Daoy (cell line): ENCODE data around the gene LIMD2. TPM values are rescaled to one million over a fixed set of nuclear protein-coding genes. Genes with fewer than 3 reads are reported as not detected.

Source experiments
- DNase-seq: peaks from one replicate; pipeline ENCODE4 v3.0.0-alpha.2; 2015; ENCODE audit warnings: low read depth
- total RNA-seq: library from RNA; depleted of rRNA; stranded (reverse); fragments of >200 nt; shearing (Covaris generic); gene quantifications from 2 replicates; pipeline ENCODE4 v1.2.3, GENCODE V29; 2014

LIMD2 gene
- total RNA-seq, 1 experiment from 2014 or later, result 32.3 TPM

DNA sequence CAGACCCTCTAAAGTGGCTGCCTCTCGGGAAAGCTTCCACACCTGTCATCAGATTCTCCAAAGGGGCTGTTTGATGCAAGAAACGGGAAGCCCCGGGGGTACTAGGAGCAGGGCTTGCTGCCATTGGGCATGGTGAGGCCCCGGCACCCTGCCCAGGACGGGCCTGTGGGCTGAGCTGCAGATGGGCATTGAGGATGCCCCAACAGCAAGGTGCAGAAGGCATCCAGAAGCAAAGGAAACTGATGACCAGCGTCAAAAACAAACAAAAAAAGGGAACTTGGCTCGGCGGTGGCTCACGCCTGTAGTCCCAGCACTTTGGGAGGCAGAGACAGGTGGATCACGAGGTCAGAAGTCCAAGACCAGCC is 1.5 kb upstream of the LIMD2 start:
- DNase-seq, result no peak

- no peak for DNase-seq
These were observed 867 bp upstream of the LIMD2 start for GRCh38 chr17:63700528-63701455.

GRCh38 chr17:63698886-63699637 is 863 bp downstream of the LIMD2 start:
- peak; percentile 82 for DNase-seq

DNA sequence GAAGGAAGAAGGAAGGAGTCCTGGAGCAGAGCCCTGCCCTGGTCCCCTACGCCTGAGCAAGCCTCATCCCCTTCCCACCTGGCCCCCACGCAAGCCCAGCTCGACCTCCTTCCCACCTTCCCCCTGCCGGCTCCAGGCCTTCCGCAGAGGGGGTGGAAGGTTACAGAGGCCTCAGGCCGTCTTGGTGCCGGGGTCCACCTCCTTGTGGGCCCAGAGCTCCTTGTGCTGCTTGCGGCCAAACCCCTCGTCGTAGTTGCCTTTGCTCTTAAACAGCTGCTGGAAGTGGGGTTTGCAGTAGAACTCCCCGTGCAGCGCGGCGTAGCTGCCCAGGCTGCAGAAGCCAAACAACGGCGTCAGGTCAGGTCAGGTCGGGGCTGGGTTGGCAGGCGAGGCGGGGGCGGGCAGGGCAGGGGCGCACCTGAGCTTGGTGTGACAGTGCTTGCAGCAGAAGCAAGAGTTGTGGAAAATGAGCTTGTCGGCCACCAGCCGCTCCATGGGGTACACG is 1.5 kb downstream of the LIMD2 start:
- no peak for DNase-seq

DNA sequence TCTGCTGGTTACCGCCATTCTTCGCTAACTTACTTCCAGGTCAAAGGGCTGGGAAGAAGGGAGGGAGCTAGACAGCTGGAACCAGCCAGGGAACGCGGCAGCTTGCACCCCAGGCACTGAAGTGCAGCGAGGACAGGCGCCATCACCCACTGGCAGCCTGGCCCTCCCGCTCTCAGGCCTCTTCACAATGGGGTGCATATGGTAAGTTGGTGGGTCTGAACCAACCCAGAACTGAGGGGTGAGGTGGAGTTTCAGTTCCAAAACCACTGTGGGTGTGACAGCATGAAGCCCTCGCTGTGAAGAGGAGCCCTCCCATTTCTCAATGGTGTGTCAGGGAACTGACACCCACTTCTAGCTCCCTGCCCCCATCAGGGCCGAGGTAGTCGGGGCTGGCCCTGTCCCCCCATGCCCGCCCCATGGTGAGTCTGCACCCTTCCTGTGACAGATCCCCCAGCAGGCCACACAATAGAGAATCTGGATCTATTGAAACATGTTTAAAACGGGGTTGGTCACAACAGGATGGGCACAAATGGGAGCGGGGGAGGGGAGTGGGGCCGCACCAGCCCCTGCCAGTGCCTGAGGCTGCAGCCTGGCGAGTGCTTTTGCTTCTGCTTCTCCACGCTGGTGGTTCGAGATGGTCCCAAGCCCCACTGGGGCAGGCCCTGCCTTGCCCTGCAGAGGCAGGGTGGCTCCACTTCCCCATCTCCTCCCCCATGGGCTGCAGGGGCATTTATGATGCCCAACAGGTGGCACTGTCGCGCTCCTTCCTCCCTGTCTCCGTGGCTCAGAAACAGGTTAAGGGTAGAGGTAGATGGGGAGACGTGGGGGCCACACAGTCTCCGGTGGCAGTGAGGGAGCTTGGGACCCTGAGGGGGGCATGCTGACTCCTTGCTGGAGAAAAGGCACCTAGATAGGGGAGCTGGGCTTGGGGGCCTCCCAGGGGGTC is 2.3 kb downstream of the LIMD2 start:
- peak; percentile 51 for DNase-seq

DNA sequence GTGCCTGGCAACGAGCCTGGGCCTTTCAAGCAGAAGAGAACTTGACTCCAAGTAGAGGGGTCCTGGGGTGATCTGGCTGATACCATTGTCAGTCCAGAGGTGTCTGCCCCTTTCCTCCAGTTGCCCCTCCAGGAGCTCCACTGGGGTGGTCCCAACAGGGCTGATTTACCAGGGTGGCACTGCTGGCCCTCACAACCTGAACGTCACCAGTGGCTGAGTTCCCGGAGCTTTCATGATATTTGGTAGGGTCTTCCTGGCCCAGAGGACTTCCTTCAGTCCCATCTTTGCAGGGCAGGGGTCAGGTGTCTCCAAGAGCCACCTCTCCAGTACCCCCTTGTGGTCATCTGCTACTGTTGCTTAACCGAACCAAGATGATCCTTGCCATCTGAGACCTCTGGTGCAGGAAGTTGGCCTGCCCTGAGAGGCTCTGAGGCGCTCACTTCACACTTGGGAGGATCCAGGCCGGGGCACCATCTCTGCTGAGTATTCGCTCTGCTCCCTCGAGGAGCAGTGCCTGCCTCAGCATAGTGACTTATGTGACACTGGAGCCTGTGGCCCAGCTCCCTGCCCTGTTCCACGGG is 3.5 kb downstream of the LIMD2 start:
- peak; percentile 42 for DNase-seq

- DNase-seq, result no peak
These were observed 4.0 kb downstream of the LIMD2 start for GRCh38 chr17:63695889-63696288.

GRCh38 chr17:63694950-63695773 is 4.8 kb downstream of the LIMD2 start:
- DNase-seq, result no peak

GRCh38 chr17:63694229-63694949 is 5.5 kb downstream of the LIMD2 start:
- peak; percentile 35 for DNase-seq

GRCh38 chr17:63693411-63694113 is 6.4 kb downstream of the LIMD2 start:
- DNase-seq, result no peak

GRCh38 chr17:63692195-63692816 is 7.6 kb downstream of the LIMD2 start:
- DNase-seq, result no peak

DNA sequence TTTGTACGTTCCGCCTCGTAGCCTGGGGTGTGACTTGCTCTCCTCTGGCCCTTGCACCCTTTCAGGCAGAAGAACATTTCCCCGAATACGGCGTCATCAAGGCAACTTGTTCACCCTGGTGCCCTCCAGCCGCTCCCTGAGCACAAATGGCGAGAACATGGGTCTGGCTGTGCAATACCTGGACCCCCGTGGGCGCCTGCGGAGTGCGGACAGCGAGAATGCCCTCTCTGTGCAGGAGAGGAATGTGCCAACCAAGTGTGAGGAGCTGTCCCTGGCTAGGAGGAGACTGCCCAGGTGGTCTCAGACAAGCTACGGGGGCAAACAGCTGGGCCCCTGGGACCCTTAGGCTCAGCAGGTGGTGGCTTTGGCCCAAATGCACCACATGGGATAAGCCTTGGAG is 10.4 kb downstream of the LIMD2 start:
- DNase-seq, result no peak

GRCh38 chr17:63688396-63689020 is 11.4 kb downstream of the LIMD2 start:
- DNase-seq, result no peak

GRCh38 chr17:63686138-63686685 is 13.7 kb downstream of the LIMD2 start:
- DNase-seq, result no peak

DNA sequence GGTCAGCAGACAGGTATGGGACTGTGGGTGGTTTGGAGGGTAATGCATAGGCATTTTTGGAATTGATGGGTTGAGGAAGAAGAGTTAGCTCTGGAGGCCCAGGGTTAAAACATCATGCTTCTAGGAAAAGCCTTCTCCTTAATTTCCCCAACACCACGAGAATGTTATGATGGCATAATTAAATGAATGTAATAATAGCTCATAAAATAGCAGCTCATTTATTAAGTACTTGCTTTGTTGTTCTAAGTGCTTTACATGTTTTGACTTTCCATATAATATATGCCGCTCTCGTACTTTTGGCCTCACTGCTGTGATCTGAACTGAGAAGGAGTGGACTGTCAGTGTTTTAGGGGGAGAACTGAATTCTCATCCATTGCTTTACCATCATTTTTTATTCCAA is 14.3 kb downstream of the LIMD2 start:
- no peak for DNase-seq

DNA sequence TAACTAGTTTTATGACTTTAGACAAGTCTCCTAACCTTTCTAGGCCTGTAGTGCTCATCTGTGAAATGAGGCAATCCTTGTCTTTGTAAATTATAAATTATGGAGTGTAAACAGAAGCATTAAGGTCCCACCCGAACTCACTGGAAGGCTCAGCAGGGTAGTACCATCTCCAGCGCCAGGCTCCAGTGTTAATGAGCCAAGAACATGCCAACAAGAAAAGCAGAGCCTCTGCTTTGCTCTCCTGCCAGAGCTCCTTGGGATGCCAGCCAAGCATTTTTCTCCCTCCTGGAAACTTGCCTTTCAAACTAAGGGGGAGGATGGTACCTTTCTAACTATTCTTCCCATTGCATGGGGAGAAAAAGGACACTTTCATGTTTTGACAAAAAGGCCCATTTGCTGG is 14.9 kb downstream of the LIMD2 start:
- no peak for DNase-seq

DNA sequence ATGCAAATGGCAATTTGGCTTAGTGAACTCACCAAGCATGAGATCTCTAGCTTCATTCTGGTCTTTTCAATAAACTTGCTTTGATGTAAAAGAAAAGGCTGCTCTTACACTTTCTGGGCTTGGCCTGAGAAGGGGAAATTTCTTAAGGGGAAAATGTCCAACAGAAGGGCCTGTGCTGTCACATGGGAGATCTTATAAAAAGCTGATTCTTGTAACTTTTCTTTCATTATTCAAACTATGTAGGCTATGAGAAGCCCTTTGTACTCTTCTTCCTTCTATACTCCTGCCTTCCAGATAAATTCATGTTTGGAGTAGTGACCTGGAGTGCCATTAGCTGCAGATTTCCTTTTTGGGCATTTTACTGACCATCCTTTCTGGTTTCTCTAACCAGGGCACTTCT is 16.9 kb downstream of the LIMD2 start:
- DNase-seq, result no peak

- no peak for DNase-seq
These were observed 17.5 kb downstream of the LIMD2 start for GRCh38 chr17:63682441-63682840.
